HG03066 (cell line): Measurements from ENCODE around the gene FBXO41.

Experiments
- ATAC-seq: cut with Tn5 transposase; IDR thresholded peaks from one replicate; pipeline ENCODE4 v1.9.1; 2021; ENCODE audit warnings: low read depth; ENCODE audit not compliant: unreplicated experiment

The FBXO41 gene

GRCh38 chr2:73290049-73290839 lies 6.0 kb upstream of the FBXO41 start:
- ATAC-seq, result no peak

- no peak for ATAC-seq
These were observed 5.0 kb upstream of the FBXO41 start for GRCh38 chr2:73289304-73289703.

DNA sequence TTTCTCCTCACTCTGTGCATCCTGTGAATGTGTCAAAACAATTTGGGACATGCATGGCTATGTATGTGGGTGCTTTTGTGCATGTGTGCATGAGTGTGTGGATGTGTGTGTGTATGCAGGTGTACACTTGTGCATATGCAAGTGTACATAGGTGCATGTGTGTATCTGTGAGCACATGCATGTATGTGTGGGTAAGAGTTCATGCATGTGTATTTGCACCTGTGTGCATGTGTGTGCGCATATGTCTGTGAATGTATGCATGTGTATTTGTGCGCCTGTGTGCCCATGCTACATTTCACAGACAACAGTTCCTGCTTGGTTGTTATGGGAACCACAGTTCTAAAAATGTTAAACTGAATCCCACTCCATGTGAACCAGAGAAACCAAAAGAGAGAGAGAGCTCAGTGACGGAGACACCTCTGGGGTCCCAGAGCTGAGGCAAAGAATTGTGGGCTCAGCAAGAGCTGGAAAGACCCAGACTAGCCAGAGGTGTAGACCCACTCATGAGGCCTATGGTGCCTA lies 1.9 kb upstream of the FBXO41 start:
- ATAC-seq, result no peak

- peak; percentile 44 for ATAC-seq
These were observed 971 bp upstream of the FBXO41 start for GRCh38 chr2:73285159-73285739.

DNA sequence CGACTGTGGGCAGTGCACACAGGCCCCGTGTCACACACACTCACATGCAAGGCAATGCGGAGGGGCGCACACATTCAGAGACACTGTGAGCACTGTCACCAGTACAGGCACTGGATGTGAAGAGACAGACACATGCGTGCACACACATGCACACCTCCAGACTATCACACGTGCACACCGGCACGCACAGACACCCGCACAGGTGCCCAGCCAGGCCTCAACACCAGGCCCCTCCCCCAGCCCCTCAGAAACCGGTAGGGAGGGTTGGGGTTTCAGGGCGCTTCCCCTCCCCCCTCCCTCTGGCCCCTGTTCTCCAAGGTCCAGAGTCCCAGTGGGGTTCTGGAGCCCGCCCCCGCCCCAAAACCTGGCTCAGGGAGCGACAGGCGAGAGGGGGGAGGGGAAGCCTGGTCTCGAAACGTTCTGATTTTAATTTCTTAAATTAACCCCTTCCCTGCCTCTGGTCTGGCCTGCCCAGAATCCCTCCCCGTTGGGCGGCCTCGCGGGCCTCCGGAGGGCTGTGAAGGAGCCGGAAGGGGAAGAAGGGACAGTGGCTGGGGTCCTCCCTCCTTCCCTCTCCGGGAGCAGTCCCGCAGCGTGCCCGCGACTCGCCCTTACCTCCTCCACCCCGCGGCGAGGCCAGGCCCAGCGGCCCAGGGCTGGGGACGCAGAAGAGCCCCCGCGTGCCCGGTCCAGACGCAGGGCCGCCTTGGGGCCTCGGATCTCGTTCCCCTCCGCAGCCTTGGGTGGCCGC lies 558 bp downstream of the FBXO41 start:
- ATAC-seq, result peak; percentile 7

- ATAC-seq, result no peak
These were observed 1.2 kb downstream of the FBXO41 start for GRCh38 chr2:73282924-73283544.

- ATAC-seq, result no peak
These were observed 3.0 kb downstream of the FBXO41 start for GRCh38 chr2:73281244-73281643.

GRCh38 chr2:73279852-73280251 lies 4.4 kb downstream of the FBXO41 start:
- ATAC-seq, result no peak

DNA sequence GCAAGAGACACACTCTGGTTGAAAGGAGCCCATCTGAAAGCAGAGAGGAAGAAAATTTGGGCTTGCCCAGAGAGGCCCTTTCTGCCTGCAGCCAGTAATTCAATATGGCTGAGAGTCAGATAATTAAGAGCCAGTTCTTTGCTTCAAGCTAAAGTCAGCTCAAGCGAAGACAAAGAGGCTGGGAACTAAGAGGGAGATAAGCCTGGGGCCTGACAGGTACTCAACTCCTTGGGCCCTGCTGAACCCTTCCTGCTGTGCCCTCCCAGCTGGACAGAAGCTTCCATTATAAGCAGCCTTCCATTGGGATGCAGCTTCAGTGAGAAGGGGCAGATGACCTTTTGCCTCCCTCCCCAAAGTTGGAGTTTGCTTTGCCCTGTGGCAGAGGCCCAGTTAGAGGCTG lies 12.0 kb downstream of the FBXO41 start:
- ATAC-seq, result no peak

- no peak for ATAC-seq
These were observed 14.4 kb downstream of the FBXO41 start for GRCh38 chr2:73269686-73270465.

DNA sequence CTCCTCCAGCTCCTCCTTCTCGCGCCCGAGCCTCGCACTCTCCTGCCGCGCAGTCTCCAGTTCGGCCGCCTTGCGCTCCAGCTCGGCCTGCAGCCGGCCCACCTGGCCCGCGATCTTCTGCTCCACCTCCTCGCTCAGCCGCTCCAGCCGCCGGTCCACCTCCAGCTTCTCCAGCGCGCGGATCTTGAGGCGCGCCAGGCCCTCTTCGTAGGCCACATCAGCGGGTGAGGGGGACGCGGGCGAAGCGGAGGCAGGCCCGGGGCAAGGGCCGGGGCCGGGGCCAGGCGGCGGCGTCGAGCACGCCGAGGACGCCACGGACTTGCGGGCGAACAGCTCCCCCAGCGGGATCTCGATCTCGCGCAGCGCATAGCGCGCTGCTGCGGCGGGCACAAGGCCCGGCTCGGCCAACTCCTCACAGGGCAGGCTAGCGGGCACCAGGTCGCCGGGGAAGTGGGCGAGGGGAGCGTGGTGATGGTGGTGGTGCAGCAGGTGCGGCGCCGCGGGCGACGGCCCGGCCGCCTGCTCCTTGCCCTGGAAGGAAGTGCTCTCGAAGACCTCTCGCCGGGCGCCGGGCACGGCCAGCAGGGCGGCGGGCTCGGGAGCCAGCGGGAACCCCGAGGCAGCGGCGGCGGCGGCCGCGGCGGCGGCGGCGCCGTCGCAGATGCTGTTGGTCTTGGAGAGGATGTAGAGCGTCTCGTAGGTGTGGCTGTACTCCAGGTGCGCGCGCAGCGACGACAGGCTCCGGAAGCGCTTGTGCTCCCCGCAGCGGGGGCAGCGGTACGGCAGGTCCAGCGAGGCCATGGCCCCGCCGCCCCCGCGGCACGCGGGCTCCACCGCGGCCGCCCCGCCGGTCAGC lies 15.2 kb downstream of the FBXO41 start:
- ATAC-seq, result no peak

DNA sequence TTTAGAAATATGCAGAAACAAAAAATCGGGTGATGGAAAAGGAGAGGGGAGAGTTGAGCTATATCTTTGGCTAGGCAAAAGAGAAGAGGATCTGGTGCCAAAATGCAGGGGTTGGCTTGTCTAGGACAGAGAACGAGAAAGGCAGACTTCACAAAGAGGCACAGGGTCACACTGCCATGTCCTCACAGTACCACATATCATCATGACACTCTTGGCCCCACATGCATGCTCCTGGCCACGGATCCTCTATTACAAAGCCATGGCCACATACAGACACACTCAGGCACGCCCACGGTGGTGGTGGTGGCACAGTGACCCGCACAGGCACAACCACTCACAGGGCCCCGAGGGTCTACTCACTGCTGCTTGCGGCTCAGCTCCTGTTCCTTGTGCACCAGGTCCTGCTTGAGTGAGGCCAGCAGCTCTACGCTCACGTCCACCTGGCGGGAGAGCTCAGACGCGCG lies 15.9 kb downstream of the FBXO41 start:
- ATAC-seq, result no peak

DNA sequence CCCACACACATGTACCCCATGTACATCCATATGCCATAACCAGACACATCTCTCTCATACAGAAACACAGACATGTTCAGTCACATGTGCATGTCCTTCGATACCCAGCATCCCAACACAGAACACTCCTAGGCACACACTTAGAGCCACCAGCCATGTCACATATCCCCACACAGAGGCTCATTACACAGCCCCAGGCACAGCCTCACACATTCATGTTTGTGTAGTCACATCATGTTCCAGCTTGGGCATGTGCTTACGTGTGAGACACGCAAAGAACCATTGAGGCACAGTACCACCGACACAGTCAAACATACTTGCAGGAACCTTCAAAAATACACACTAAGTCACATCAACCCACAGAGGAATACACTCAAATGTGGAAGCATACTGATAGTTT lies 17.3 kb downstream of the FBXO41 start:
- ATAC-seq, result no peak

GRCh38 chr2:73266061-73266901 lies 18.0 kb downstream of the FBXO41 start:
- ATAC-seq, result no peak

DNA sequence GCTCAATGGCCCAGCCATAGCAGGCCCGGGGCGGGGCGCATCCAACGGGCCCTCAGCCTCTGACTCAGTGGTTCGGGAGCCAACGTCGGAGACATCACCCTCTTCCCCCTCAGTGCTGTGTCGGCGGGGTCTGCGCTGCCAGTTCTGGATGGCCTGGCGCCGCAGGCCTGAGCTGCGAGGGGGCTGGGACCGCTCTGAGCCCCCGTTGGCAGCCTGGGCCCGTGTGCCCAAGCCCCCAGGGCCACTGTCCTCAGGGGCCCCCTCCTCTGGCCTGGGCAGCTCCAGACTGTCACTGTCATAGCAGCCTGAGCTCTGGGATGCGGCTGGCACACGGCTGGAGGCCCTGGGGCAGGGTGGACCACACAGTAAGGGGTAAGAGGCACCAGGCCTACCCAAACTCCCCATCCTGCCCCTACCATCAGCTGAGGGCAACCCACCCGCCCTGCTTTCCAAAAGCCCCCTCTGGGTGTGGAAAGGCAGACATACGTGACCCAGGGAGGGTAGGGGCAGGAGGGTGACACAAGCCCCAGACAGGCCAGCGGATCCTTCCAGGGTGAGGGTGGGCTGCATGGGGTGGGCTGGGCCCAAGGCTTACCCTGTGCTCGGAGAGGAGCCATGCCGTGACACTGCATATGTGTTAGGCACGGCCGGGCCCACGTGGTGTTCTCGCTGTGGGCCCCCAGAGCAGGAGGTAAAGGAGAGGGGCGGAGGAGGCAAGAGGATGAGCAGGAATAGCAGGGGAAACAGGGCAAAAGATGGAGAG lies 18.8 kb downstream of the FBXO41 start:
- ATAC-seq, result no peak

- no peak for ATAC-seq
These were observed 19.5 kb downstream of the FBXO41 start for GRCh38 chr2:73264783-73265182.

- no peak for ATAC-seq
These were observed 20.0 kb downstream of the FBXO41 start for GRCh38 chr2:73264332-73264606.
